Measurements from ENCODE around the gene OLFM3. TPM values are rescaled to one million over a fixed set of nuclear protein-coding genes. Genes with fewer than 3 reads are reported as not detected.

Gene OLFM3
- not detected for total RNA-seq

- DNase-seq: no peak
Observed at GRCh38 chr1:101996825-101997465, at the start of gene OLFM3. TSS of gene OLFM3 (minus strand) at chr1:101996926.

GRCh38 chr1:102045752-102046151 lies 49.0 kb upstream of the OLFM3 start:
- no peak for DNase-seq

- DNase-seq: no peak
Observed at GRCh38 chr1:102032534-102032933, 35.8 kb upstream of the OLFM3 start.

GRCh38 chr1:102019530-102019929 lies 22.8 kb upstream of the OLFM3 start:
- no peak for DNase-seq

GRCh38 chr1:102015728-102016127 lies 19.0 kb upstream of the OLFM3 start:
- no peak for DNase-seq

- DNase-seq: no peak
Observed at GRCh38 chr1:102002057-102002456, 5.3 kb upstream of the OLFM3 start.

GRCh38 chr1:101995984-101996745 lies 561 bp downstream of the OLFM3 start:
- no peak for DNase-seq

- DNase-seq: no peak
Observed at GRCh38 chr1:101993710-101994109, 3.0 kb downstream of the OLFM3 start.

GRCh38 chr1:101992821-101993575 lies 3.7 kb downstream of the OLFM3 start:
- no peak for DNase-seq

GRCh38 chr1:101980974-101981373 lies 15.8 kb downstream of the OLFM3 start:
- no peak for DNase-seq

- no peak for DNase-seq
Observed at GRCh38 chr1:101977266-101977665, 19.5 kb downstream of the OLFM3 start.

GRCh38 chr1:101976161-101976560 lies 20.6 kb downstream of the OLFM3 start:
- no peak for DNase-seq

GRCh38 chr1:101975371-101975770 lies 21.4 kb downstream of the OLFM3 start:
- no peak for DNase-seq

GRCh38 chr1:101974599-101975274 lies 22.0 kb downstream of the OLFM3 start:
- DNase-seq: no peak

GRCh38 chr1:101971304-101971703 lies 25.4 kb downstream of the OLFM3 start:
- DNase-seq: no peak

GRCh38 chr1:101967871-101968270 lies 28.9 kb downstream of the OLFM3 start:
- no peak for DNase-seq

GRCh38 chr1:101965341-101965740 lies 31.4 kb downstream of the OLFM3 start:
- no peak for DNase-seq

- no peak for DNase-seq
Observed at GRCh38 chr1:101964708-101965107, 32.0 kb downstream of the OLFM3 start.

GRCh38 chr1:101960142-101960541 lies 36.6 kb downstream of the OLFM3 start:
- no peak for DNase-seq

GRCh38 chr1:101959456-101959855 lies 37.3 kb downstream of the OLFM3 start:
- no peak for DNase-seq

GRCh38 chr1:101957771-101958170 lies 39.0 kb downstream of the OLFM3 start:
- no peak for DNase-seq

- no peak for DNase-seq
Observed at GRCh38 chr1:101953623-101954022, 43.1 kb downstream of the OLFM3 start.

GRCh38 chr1:101945884-101946283 lies 50.8 kb downstream of the OLFM3 start:
- DNase-seq: no peak
